PC-9 (cell line): ENCODE measurements around the gene RBM28.

Source experiments
- EZH2 ChIP-seq: fragments of 200-600 bp; sonication (generic); IDR thresholded peaks from 2 replicates; pipeline ENCODE4 v1.8.0; 2017; ENCODE audit warnings: antibody characterized with exemption, low read depth
- TF ChIP-seq, protein P1 (sequence below): fragments of 200-600 bp; sonication (generic); conservative IDR thresholded peaks from 2 replicates; pipeline ENCODE4 v1.6.1; 2017; ENCODE audit warnings: mixed run types, antibody characterized with exemption, mild to moderate bottlenecking, moderate library complexity

DNA sequence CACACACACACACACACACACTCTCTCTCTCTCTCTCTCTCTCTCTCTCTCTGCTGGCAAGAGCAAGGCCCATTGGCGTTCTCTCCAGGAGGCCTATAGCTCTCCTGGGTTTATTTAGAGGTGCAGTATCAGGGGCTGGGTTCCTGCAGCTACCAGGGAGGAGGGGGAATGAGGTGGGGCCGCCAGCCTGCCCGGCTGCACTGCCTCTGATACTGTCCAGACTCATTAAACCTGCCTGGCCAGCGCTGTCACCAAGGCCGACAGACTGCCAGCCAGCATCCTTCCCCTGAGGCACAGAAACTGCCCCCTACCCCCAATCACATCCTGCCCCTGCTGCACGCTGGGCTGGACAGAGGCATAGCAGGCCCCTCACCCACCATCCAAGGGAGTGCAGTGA, 13.5 kb upstream of the RBM28 start:
- TF ChIP-seq, protein P1, sequence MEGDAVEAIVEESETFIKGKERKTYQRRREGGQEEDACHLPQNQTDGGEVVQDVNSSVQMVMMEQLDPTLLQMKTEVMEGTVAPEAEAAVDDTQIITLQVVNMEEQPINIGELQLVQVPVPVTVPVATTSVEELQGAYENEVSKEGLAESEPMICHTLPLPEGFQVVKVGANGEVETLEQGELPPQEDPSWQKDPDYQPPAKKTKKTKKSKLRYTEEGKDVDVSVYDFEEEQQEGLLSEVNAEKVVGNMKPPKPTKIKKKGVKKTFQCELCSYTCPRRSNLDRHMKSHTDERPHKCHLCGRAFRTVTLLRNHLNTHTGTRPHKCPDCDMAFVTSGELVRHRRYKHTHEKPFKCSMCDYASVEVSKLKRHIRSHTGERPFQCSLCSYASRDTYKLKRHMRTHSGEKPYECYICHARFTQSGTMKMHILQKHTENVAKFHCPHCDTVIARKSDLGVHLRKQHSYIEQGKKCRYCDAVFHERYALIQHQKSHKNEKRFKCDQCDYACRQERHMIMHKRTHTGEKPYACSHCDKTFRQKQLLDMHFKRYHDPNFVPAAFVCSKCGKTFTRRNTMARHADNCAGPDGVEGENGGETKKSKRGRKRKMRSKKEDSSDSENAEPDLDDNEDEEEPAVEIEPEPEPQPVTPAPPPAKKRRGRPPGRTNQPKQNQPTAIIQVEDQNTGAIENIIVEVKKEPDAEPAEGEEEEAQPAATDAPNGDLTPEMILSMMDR = no peak
- TF ChIP-seq EZH2 = no peak
